HG02642 (cell line): ENCODE results near the gene GJC3.
"Not testable (repeated sequence)": the region's sequence is repeated elsewhere in the genome, so short reads cannot be mapped to it uniquely, and the experiment has no call there.

ENCODE experiments used
- ATAC-seq: cut with Tn5 transposase; IDR thresholded peaks from one replicate; pipeline ENCODE4 v1.9.1; 2021; ENCODE audit warnings: mild to moderate bottlenecking; ENCODE audit not compliant: unreplicated experiment, poor library complexity

The GJC3 gene

GRCh38 chr7:99935009-99935408 is 5.6 kb upstream of the GJC3 start:
- ATAC-seq = not testable (repeated sequence)

- ATAC-seq = no peak
These were observed 956 bp upstream of the GJC3 start for GRCh38 chr7:99930376-99930775.

GRCh38 chr7:99929730-99930053 is 272 bp upstream of the GJC3 start:
- ATAC-seq = no peak

GRCh38 chr7:99928188-99928587 is 1.2 kb downstream of the GJC3 start:
- no peak for ATAC-seq

GRCh38 chr7:99927536-99927935 is 1.9 kb downstream of the GJC3 start:
- ATAC-seq = no peak

GRCh38 chr7:99926321-99926720 is 3.1 kb downstream of the GJC3 start:
- ATAC-seq = no peak

GRCh38 chr7:99923200-99923599 is 6.2 kb downstream of the GJC3 start:
- ATAC-seq = no peak

GRCh38 chr7:99920149-99920548 is 9.3 kb downstream of the GJC3 start:
- no peak for ATAC-seq

GRCh38 chr7:99919814-99920112 is 9.7 kb downstream of the GJC3 start:
- no peak for ATAC-seq

- peak; percentile 96 for ATAC-seq
These were observed 10.2 kb downstream of the GJC3 start, which contains the start of gene TRIM4 for GRCh38 chr7:99918959-99919813. TSS of gene TRIM4 (minus strand) at chr7:99919530. CDS start at chr7:99919401, 129 bp downstream.

- ATAC-seq = no peak
These were observed 18.4 kb downstream of the GJC3 start for GRCh38 chr7:99910976-99911375.

GRCh38 chr7:99901581-99901980 is 27.8 kb downstream of the GJC3 start:
- ATAC-seq = no peak

- ATAC-seq = no peak
These were observed 29.4 kb downstream of the GJC3 start for GRCh38 chr7:99899830-99900519.

GRCh38 chr7:99898836-99899235 is 30.6 kb downstream of the GJC3 start:
- no peak for ATAC-seq

GRCh38 chr7:99898023-99898357 is 31.4 kb downstream of the GJC3 start:
- ATAC-seq = no peak

- no peak for ATAC-seq
These were observed 31.9 kb downstream of the GJC3 start for GRCh38 chr7:99897322-99898022.

- no peak for ATAC-seq
These were observed 34.7 kb downstream of the GJC3 start for GRCh38 chr7:99894738-99895137.

GRCh38 chr7:99893280-99893679 is 36.1 kb downstream of the GJC3 start:
- ATAC-seq = no peak

GRCh38 chr7:99890348-99890747 is 39.1 kb downstream of the GJC3 start:
- not testable (repeated sequence) for ATAC-seq

GRCh38 chr7:99888366-99888765 is 41.1 kb downstream of the GJC3 start:
- not testable (repeated sequence) for ATAC-seq

- ATAC-seq = no peak
These were observed 48.0 kb downstream of the GJC3 start for GRCh38 chr7:99881370-99881769.
